ENCODE results near the gene ARHGAP40. TPM values are rescaled to one million over a fixed set of nuclear protein-coding genes. Genes with fewer than 3 reads are reported as not detected.

ARHGAP40 gene
- total and polyA plus RNA-seq, 2 donors (not counting 3 experiments of a cell fraction or from before 2014, with no cell fraction given) = 0.18 to 0.20 TPM

DNA sequence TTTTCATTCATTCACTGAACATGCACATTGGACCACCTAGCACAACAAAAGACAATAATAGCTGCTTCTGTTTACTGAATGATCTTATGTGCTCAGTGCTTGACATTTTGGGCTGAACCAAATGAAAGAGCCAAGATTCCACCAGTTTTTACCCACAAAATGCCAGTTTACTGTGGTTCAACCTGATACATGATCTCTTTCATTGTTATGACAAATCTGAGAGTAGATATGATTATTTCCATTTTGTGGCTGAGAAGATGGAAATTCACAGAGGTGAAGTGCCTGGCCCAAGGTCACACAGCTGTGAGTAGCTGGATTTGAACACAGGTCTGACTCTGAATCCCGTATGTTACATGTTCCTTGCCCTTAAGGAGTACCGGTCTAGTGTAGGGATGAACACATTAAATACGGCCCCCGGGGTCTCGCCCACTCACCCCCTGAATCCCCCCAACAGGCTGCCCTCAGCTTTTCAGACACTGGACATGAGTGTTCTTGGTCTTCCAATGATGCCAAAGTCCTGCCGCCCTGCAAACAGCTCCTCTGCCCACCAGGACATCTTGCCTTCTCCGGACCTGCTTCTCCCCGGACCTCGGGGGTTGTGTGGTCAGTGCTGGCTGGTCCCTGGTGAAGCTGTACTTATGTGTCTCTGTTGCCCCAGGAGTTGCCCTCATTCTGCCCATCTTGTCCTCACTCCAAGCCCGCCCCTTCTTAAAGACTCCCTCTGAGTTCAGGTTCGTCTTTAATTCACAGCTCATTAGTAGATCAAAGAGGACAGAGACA is 64.1 kb downstream of the ARHGAP40 start:
- dilution Hi-C loops (cut with MboI; ENCODE audit: extremely low pct_ligation_motif_present, low sequenced_read_pairs) (no loop called here), intact Hi-C loops (cut with micrococcal nuclease) (no loop called here)

More for the DNA sequence above, 64.1 kb downstream of the ARHGAP40 start:
- Histone ChIP-seq H4K20me1 (replicated peaks; ENCODE audit: control insufficient read depth, extremely low read depth, insufficient read depth, low read length) (no peaks in the 10 kb centered on the region), H3K9me3 (replicated peaks; ENCODE audit: control insufficient read depth, insufficient read depth, low read length) (no peaks in the 10 kb centered on the region), H2AFZ (ENCODE audit: low read depth, low read length) (no peak overlapping the region), H3K9me1 (replicated peaks; ENCODE audit: control insufficient read depth, extremely low read depth, insufficient read depth, low read length) (no peaks in the 10 kb centered on the region), H3K27ac (ENCODE audit: insufficient read depth, low read depth, low read length) (no peak overlapping the region), H3K4me2 (ENCODE audit: insufficient read depth, low read length) (no peak overlapping the region), H3K27me3 (ENCODE audit: control insufficient read depth in 2 of 2, insufficient read depth in 2 of 2, low read length in 2 of 2) (peaks cover 14 to 16% of the 10 kb centered on the region in 2 experiments), H3K9ac (replicated peaks; ENCODE audit: extremely low read depth, insufficient read depth, low read length) (no peak overlapping the region), H3K4me3 (replicated peaks in 1 of 3; ENCODE audit: insufficient read depth in 1 of 3, low read depth in 1 of 3, low read length in 3 of 3) (no peak overlapping the region), H3K36me3 (ENCODE audit: control insufficient read depth in 2 of 2, extremely low read depth in 1 of 2, insufficient read depth in 2 of 2, low read length in 2 of 2) (no peaks in the 10 kb centered on the region), H3K4me1 (ENCODE audit: control insufficient read depth, extremely low read depth, insufficient read depth, low read length) (no peaks in the 10 kb centered on the region), H3K79me2 (ENCODE audit: control insufficient read depth, insufficient read depth, low read length) (no peaks in the 10 kb centered on the region)
- DNase-seq (ENCODE audit: low read depth, low spot score) = no peak
- TF ChIP-seq MYC (IDR thresholded peaks at IDR 0.05; ENCODE audit: low read depth, low read length) = no peak
- no peak for TF ChIP-seq JUN (IDR thresholded peaks at IDR 0.05; ENCODE audit: borderline replicate concordance, insufficient read depth, insufficient read length, low read depth)
- TF ChIP-seq EZH2 (IDR thresholded peaks at IDR 0.05; ENCODE audit: borderline replicate concordance, low read depth, low read length, severe bottlenecking) = no peak
- no peak for TF ChIP-seq POLR2AphosphoS5 (IDR thresholded peaks at IDR 0.05; ENCODE audit: insufficient read depth, low read depth, low read length)
- TF ChIP-seq, protein P1, sequence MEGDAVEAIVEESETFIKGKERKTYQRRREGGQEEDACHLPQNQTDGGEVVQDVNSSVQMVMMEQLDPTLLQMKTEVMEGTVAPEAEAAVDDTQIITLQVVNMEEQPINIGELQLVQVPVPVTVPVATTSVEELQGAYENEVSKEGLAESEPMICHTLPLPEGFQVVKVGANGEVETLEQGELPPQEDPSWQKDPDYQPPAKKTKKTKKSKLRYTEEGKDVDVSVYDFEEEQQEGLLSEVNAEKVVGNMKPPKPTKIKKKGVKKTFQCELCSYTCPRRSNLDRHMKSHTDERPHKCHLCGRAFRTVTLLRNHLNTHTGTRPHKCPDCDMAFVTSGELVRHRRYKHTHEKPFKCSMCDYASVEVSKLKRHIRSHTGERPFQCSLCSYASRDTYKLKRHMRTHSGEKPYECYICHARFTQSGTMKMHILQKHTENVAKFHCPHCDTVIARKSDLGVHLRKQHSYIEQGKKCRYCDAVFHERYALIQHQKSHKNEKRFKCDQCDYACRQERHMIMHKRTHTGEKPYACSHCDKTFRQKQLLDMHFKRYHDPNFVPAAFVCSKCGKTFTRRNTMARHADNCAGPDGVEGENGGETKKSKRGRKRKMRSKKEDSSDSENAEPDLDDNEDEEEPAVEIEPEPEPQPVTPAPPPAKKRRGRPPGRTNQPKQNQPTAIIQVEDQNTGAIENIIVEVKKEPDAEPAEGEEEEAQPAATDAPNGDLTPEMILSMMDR (IDR thresholded peaks at IDR 0.05; ENCODE audit: extremely low read depth in 1 of 2, insufficient read depth in 1 of 2, low read depth in 1 of 2, low read length in 2 of 2) = no peak
- no peak for TF ChIP-seq FOS (IDR thresholded peaks at IDR 0.05; ENCODE audit: borderline replicate concordance, insufficient read depth, low read length)
- TF ChIP-seq GATA2 (IDR thresholded peaks at IDR 0.05; ENCODE audit: insufficient read depth, insufficient read length, low read depth, low read length) = no peak
- TF ChIP-seq, protein P2, sequence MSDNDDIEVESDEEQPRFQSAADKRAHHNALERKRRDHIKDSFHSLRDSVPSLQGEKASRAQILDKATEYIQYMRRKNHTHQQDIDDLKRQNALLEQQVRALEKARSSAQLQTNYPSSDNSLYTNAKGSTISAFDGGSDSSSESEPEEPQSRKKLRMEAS (IDR thresholded peaks at IDR 0.05; ENCODE audit: insufficient read depth, insufficient read length) = no peak
- no peak for TF ChIP-seq POLR2A (IDR thresholded peaks at IDR 0.05; ENCODE audit: low read depth, low read length)
- ChIA-PET CTCF (interaction anchor here (1.4 to 1.5 kb wide), 2 partner anchors 10 to 11 kb away, joined by 4 read pairs; no protein-coding TSS in a partner anchor), POLR2A (no interaction called here)
- BruUV-seq (replicated peaks) = no TSS peak
- no peak for FAIRE-seq

All from endothelial cell of umbilical vein (primary cell).